Activated naive CD4-positive, alpha-beta T cell treated with anti-CD3 and anti-CD28 coated beads for 36 hours (primary cell): ENCODE results near the gene PKD2L2. TPM values are rescaled to one million over a fixed set of nuclear protein-coding genes. Genes with fewer than 3 reads are reported as not detected.
"Not testable (repeated sequence)": the region's sequence is repeated elsewhere in the genome, so short reads cannot be mapped to it uniquely, and the experiment has no call there.

Experiments
- CTCF ChIA-PET: fragments of 350-600 bp; sonication (Branson Sonifier 250); formaldehyde crosslinking; loops from one replicate; lab custom pipeline; 2021; ENCODE audit warnings: antibody characterized with exemption; lab: Charles Lee
- DNase-seq: peaks from one replicate; pipeline ENCODE4 v3.0.0-alpha.2; 2020
- H3K27ac Mint-ChIP-seq: one replicate; pipeline ENCODE4 v1.8.0; 2021; ENCODE audit warnings: mild to moderate bottlenecking, mixed read lengths
- H3K27me3 Mint-ChIP-seq: one replicate; pipeline ENCODE4 v1.8.0; 2021; ENCODE audit warnings: low read depth, mixed read lengths
- H3K36me3 Mint-ChIP-seq: one replicate; pipeline ENCODE4 v1.8.0; 2021; ENCODE audit warnings: low read depth, mixed read lengths
- H3K4me1 Mint-ChIP-seq: one replicate; pipeline ENCODE4 v1.8.0; 2021; ENCODE audit warnings: low read depth, mixed read lengths
- H3K4me3 Mint-ChIP-seq: one replicate; pipeline ENCODE4 v1.8.0; 2021; ENCODE audit warnings: mild to moderate bottlenecking, moderate library complexity, mixed read lengths
- H3K9me3 Mint-ChIP-seq: one replicate; pipeline ENCODE4 v1.8.0; 2021; ENCODE audit warnings: mixed read lengths
- intact Hi-C: fragments of 100-400 bp; cut with micrococcal nuclease; formaldehyde crosslinking; loops from one replicate; pipeline ENCODE4 v1.15.1; 2023
- total RNA-seq, 2 experiments: library from RNA; stranded (reverse); gene quantifications; one replicate each; pipeline ENCODE4 v1.2.3, GENCODE V29; 2021

The PKD2L2 gene
- total RNA-seq, 2 experiments from 2014 or later, result not detected

DNA sequence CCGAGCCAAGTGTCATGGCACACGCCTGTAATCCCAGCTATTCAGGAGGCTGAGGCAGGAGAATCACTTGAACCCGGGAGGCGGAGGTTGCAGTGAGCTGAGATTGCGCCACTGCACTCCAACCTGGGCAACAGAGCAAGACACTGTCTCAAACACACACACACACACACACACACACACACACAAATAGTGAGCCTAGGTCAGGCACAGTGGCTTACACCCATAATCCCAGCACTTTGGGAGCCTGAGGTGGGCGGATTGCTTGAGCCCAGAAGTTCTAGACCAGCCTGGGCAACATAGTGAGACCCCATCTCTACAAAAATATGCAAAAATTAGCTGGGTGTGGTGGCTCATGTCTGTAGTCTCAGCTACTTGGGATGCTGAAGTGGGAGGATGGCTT, 25.6 kb upstream of the PKD2L2 start:
- H3K36me3 Mint-ChIP-seq, H3K27ac Mint-ChIP-seq, H3K27me3 Mint-ChIP-seq, DNase-seq, H3K4me3 Mint-ChIP-seq, H3K4me1 Mint-ChIP-seq, H3K9me3 Mint-ChIP-seq, intact Hi-C loops: not testable (repeated sequence)
- CTCF ChIA-PET, result interaction anchor here (0.7 kb wide), 2 partner anchors 24 to 222 kb away, joined by 3 read pairs; no protein-coding TSS in a partner anchor

DNA sequence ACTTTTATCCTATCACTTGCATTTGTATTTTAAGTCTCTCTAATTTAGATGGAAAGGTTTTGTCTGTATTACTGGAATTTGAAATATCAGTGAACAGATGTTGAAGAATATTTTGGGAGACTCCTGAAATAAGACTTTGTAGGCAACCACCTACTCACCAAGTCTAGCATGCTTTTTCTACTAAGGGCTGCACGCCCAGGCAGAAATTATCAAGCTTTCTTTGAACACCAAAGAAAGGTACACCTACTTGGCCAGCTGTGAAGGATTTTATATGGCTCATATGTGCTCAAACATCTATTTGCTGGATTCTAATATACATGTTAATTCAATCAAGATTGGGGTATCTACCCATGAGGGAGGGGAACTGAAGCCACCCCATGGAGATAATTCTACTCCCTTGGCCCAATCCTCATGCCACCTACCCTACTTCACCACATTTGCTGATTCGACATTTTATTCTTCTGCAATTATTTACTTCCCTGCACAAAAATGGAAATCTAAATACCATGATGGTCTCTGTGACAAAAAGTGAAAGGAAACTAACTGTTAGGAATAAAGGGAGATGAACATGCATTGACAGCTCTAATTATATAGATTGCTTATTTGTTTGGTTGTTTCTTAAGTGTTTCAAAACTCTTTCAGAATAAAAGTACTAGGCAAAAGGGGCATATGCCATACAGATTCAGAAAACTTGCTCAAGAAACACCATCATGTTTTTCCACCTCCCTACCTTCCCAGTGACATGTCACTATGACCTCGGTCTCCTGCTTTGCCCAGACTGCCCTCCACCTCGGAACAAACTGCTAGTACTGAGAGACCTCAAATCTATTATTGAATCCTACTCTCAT, 22.5 kb upstream of the PKD2L2 start:
- CTCF ChIA-PET, result no interaction called here
- no peak for DNase-seq
- no peak overlapping the region for H3K4me3 Mint-ChIP-seq
- intact Hi-C loops, result no loop called here
- H3K4me1 Mint-ChIP-seq, result peaks cover 4% of the 10 kb centered on the region
- H3K36me3 Mint-ChIP-seq, result no peaks in the 10 kb centered on the region
- H3K27me3 Mint-ChIP-seq, result no peaks in the 10 kb centered on the region
- H3K9me3 Mint-ChIP-seq, result no peaks in the 10 kb centered on the region
- no peak overlapping the region for H3K27ac Mint-ChIP-seq

DNA sequence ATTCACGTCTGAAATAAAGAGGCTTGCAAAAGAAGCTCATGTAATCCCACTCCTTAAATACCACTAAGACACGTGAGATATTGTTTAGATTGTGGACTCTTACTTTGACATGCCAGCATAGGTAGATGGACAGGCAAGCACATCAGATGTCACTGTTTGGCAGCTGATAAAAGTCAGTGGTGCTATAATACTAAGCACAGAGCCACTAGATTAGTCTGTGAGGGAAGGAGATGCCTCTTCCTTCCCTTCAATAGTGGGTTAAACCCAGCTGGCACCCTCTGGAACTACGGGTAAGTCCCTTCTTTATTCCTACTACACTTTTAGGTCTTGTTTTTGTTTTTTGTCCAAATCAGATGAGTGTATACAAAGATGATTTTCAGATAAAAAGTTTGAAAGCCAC, 21.6 kb upstream of the PKD2L2 start, which contains the start of gene MYOT:
Gene MYOT, plus strand, starts transcription at position 197 of the 400 bp plus-strand sequence. CDS start 2,792 bp downstream, outside the sequence.
- Mint-ChIP-seq H3K27me3 (no peaks in the 10 kb centered on the region), H3K4me3 (no peak within 1 kb of the TSS), H3K27ac (no peak within 1 kb of the TSS), H3K4me1 (no peaks in the 10 kb centered on the region), H3K9me3 (no peaks in the 10 kb centered on the region), H3K36me3 (no peaks in the 10 kb centered on the region)
- intact Hi-C loops, result no loop called here
- CTCF ChIA-PET, result no interaction called here
- no peak for DNase-seq

DNA sequence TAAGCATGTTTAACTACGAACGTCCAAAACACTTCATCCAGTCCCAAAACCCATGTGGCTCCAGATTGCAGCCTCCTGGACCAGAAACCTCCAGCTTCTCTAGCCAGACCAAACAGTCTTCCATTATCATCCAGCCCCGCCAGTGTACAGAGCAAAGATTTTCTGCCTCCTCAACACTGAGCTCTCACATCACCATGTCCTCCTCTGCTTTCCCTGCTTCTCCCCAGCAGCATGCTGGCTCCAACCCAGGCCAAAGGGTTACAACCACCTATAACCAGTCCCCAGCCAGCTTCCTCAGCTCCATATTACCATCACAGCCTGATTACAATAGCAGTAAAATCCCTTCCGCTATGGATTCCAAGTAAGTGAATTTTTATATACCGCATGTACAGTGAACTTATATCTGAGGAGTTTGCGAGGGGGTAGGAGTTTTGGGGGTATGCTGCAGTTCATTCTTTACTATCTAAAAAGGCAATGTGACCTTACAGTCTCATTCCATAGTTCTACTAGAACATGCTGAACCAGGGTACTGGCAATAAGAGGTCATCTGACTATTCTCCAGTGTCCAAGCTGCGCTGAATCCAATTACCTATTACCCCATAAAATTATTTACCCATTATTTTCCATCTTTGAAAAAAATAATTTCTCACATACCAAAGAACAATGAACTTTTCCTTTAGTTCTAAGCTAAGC, 18.5 kb upstream of the PKD2L2 start:
- CTCF ChIA-PET, result no interaction called here
- H3K4me3 Mint-ChIP-seq, result no peak overlapping the region
- H3K36me3 Mint-ChIP-seq, result no peaks in the 10 kb centered on the region
- H3K27ac Mint-ChIP-seq, result no peak overlapping the region
- no peak for DNase-seq
- intact Hi-C loops, result no loop called here
- H3K4me1 Mint-ChIP-seq, result no peaks in the 10 kb centered on the region
- H3K9me3 Mint-ChIP-seq, result no peaks in the 10 kb centered on the region
- H3K27me3 Mint-ChIP-seq, result no peaks in the 10 kb centered on the region

DNA sequence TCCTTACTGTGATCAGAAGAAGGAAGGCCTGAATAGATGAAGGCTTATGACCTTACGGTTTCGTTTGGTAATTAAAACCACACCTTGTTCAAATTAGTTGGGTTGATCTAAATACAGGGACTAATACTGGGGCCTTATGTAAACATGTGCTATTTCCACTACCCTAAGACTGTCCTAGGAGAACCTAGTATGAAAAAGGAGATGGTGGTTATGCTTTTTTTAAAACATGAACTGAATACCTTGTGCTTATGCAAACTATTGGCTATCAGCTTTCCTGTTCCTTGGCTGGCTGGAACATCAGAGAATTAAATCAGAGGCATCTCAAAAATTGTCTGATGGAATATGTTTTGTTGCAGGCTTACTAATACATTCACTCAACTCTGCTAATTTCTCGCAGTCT, 17.7 kb upstream of the PKD2L2 start:
- intact Hi-C loops, result no loop called here
- no peaks in the 10 kb centered on the region for H3K4me1 Mint-ChIP-seq
- no peak overlapping the region for H3K27ac Mint-ChIP-seq
- H3K27me3 Mint-ChIP-seq, result no peaks in the 10 kb centered on the region
- H3K36me3 Mint-ChIP-seq, result no peaks in the 10 kb centered on the region
- DNase-seq, result no peak
- CTCF ChIA-PET, result no interaction called here
- H3K4me3 Mint-ChIP-seq, result no peak overlapping the region
- no peaks in the 10 kb centered on the region for H3K9me3 Mint-ChIP-seq

DNA sequence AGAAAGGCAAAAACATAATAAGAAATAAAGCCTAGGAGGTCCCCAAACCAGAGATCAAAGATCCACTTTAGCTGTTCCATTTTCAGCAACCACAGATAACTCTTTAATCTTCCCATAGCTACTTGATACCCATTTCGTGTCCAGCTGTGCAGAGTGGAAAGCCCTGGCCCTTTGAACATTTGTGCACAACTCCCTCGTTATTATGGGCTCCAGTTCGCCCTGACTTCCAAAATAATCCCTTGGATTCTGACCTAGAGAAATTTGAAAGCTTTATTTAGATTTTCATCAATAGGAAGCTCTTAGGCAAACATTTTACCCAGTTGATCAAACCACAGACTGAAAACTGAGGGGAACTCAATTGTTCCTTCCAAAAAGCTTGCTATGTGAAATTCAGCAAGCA, 16.8 kb upstream of the PKD2L2 start:
- H3K9me3 Mint-ChIP-seq, result no peaks in the 10 kb centered on the region
- CTCF ChIA-PET, result interaction anchor here (1.2 kb wide), 2 partner anchors 26 to 93 kb away, joined by 3 to 5 read pairs; no protein-coding TSS in a partner anchor
- intact Hi-C loops, result no loop called here

DNA sequence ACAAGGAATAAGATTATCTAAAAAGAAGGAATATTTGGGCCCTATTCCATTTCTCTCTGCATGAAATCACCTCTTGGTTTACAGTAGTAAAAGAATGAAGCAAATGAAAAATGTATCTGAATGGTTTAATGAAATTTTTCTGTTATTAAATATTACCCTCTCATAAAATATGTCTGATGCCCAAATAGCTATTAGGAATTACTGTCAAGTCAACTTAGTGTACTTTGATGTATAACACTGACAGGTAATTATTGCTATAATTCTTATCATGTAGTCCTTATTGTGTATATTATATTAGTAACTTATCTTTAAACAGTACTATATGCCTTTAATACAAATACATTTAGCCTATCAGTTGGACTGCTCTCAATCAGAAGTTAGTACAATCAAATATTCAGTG, 13.2 kb upstream of the PKD2L2 start:
- Mint-ChIP-seq H3K27me3 (no peaks in the 10 kb centered on the region), H3K4me1 (no peaks in the 10 kb centered on the region), H3K4me3 (no peak overlapping the region), H3K27ac (no peak overlapping the region), H3K36me3 (no peaks in the 10 kb centered on the region), H3K9me3 (no peaks in the 10 kb centered on the region)
- intact Hi-C loops, result no loop called here
- CTCF ChIA-PET, result interaction anchor here (0.6 to 1.0 kb wide), 4 partner anchors 22 to 198 kb away, joined by 3 to 4 read pairs (median 4); no protein-coding TSS in a partner anchor
- no peak for DNase-seq

More for the DNA sequence above, 16.8 kb upstream of the PKD2L2 start:
- H3K4me1 Mint-ChIP-seq, result no peaks in the 10 kb centered on the region
- H3K27me3 Mint-ChIP-seq, result no peaks in the 10 kb centered on the region
- no peak for DNase-seq
- no peaks in the 10 kb centered on the region for H3K36me3 Mint-ChIP-seq
- H3K4me3 Mint-ChIP-seq, result no peak overlapping the region
- H3K27ac Mint-ChIP-seq, result no peak overlapping the region

DNA sequence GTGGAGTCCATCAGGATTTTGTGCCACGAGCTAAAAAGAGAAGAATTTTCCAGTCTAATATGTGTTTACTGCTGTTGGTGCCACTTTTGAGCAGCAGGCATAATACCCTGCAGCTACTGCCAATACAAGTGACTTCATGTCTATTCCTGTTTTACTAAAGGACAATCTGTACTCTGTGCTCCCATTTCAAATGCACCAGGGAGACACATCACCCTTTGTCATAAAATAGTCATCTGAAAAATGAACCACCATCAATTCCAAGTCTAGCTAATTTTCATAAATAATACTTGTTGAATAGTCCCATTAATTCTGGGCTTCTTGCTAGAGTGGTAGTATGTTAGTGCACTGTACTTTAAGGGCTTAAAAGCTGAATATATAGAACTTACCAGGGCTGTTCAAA, 8.9 kb upstream of the PKD2L2 start:
- Mint-ChIP-seq H3K36me3 (no peaks in the 10 kb centered on the region), H3K4me1 (no peaks in the 10 kb centered on the region), H3K27ac (no peak overlapping the region), H3K4me3 (no peak overlapping the region), H3K27me3 (no peaks in the 10 kb centered on the region), H3K9me3 (no peaks in the 10 kb centered on the region)
- CTCF ChIA-PET, result interaction anchor here (1.2 kb wide), 3 partner anchors 9 to 55 kb away, joined by 3 to 4 read pairs (median 4); partner anchors contain the start of gene PKD2L2
- no peak for DNase-seq
- intact Hi-C loops, result no loop called here

DNA sequence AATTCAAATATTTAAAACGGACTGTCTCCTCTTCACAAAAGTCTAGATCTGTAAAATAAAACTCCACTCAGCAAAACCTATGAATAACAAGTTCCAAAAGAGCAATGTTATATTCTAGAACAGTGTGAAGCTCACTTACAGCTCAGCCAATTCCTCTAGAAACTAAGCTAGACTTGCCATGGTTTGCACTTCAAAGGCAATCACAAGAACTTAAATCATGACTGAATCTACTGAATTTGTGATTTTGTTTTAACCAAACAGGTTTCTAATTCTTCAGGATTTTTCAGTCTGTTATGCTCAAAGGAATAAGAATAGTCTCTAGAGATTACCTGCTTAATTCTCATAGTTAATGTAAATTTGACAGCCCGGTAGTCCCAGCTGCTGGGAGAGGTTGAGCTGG, 1.4 kb upstream of the PKD2L2 start:
- peak overlapping the region; percentile 24 for H3K4me3 Mint-ChIP-seq
- no peak for DNase-seq
- H3K4me1 Mint-ChIP-seq, result peaks cover 21% of the 10 kb centered on the region
- CTCF ChIA-PET, result interaction anchor here (1.5 to 2.6 kb wide), 3 partner anchors 109 to 148 kb away, joined by 4 to 16 read pairs (median 8); no protein-coding TSS in a partner anchor
- H3K36me3 Mint-ChIP-seq, result peaks cover 1% of the 10 kb centered on the region
- peaks cover 4% of the 10 kb centered on the region for H3K27me3 Mint-ChIP-seq
- H3K9me3 Mint-ChIP-seq, result no peaks in the 10 kb centered on the region
- intact Hi-C loops, result loop anchor here (2.0 kb wide), 2 partner anchors 51 to 111 kb away; no protein-coding TSS in a partner anchor
- no peak overlapping the region for H3K27ac Mint-ChIP-seq

DNA sequence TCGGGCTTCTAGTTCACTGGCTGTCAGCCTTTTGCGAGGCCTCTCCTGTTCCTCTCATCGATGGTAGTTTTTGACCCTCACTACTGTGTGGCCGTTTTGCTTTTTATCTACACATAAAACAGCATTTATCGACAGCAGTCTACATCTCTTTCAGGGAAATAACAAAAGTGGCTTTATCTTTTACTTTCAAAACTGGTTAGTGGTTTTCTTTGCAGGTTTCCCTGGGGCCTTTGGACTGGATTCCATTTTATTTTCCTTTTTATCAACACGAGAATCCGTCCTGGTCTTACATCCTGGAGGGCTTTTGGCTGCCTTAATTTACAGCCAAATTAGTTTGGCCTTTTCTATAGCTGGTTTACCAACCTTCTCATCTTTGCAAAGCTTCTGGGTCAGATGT, 793 bp upstream of the PKD2L2 start:
- peak overlapping the region; percentile 87 for H3K27ac Mint-ChIP-seq
- peaks cover 1% of the 10 kb centered on the region for H3K36me3 Mint-ChIP-seq
- intact Hi-C loops, result loop anchor here (2.0 kb wide), 2 partner anchors 50 to 110 kb away; no protein-coding TSS in a partner anchor
- no peaks in the 10 kb centered on the region for H3K9me3 Mint-ChIP-seq
- H3K4me3 Mint-ChIP-seq, result peak overlapping the region; percentile 88
- CTCF ChIA-PET, result interaction anchor here (0.7 to 2.6 kb wide), 6 partner anchors 8 to 228 kb away, joined by 3 to 16 read pairs (median 4); no protein-coding TSS in a partner anchor
- DNase-seq, result no peak
- peaks cover 4% of the 10 kb centered on the region for H3K27me3 Mint-ChIP-seq
- peaks cover 21% of the 10 kb centered on the region for H3K4me1 Mint-ChIP-seq

DNA sequence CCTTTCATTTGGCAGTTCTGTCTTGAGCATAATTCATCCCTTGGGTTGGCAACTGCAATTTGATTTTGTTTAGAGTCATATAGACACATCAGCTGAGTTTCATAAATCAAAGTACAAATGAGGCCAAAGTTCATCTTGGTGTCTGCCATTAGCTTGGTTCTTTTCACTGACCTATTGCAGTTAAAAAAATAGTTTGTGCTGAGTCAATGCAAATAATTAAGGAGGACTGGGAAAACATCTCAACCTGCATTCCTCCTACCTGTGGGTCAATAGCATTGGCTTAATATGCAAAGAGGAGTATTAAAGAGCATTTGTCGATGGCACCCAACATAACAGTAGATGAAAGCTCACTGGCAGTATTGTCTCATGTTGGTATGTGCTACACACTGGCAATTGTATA, 1.6 kb downstream of the PKD2L2 start:
- peaks cover 4% of the 10 kb centered on the region for H3K27me3 Mint-ChIP-seq
- peaks cover 21% of the 10 kb centered on the region for H3K4me1 Mint-ChIP-seq
- H3K36me3 Mint-ChIP-seq, result peaks cover 1% of the 10 kb centered on the region
- no peak for DNase-seq
- H3K9me3 Mint-ChIP-seq, result no peaks in the 10 kb centered on the region
- intact Hi-C loops, result no loop called here
- H3K27ac Mint-ChIP-seq, result no peak overlapping the region
- H3K4me3 Mint-ChIP-seq, result no peak overlapping the region
- CTCF ChIA-PET, result interaction anchor here (0.6 kb wide), 2 partner anchors 148 to 1756 kb away, joined by 3 to 4 read pairs; no protein-coding TSS in a partner anchor

DNA sequence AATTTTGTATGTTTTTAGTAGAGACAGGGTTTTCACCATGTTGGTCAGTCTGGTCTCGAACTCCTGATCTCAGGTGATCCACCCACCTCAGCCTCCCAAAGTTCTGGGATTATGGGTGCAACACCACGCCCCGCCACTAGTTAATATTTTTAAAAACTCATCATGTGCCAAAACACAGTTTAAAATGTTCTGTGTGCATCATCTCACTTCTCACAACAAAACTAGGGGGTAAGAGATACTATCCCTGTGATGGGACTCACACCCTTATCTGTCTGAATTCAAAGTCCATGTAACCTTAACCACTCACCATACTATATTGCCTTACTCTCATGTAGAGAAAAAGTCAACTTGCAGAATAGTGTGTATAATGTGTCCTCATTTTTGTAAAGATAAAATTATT, 2.6 kb downstream of the PKD2L2 start:
- no peak overlapping the region for H3K4me3 Mint-ChIP-seq
- CTCF ChIA-PET, result interaction anchor here (0.9 kb wide), 1 partner anchor 114 kb away, joined by 5 read pairs; no protein-coding TSS in a partner anchor
- H3K36me3 Mint-ChIP-seq, result peaks cover 1% of the 10 kb centered on the region
- peak; percentile 20 for DNase-seq
- peaks cover 19% of the 10 kb centered on the region for H3K4me1 Mint-ChIP-seq
- no peak overlapping the region for H3K27ac Mint-ChIP-seq
- peaks cover 4% of the 10 kb centered on the region for H3K27me3 Mint-ChIP-seq
- H3K9me3 Mint-ChIP-seq, result no peaks in the 10 kb centered on the region
- intact Hi-C loops, result no loop called here
